Embryonic facial prominence (tissue), 1 donor: ENCODE measurements around the gene RHBDD3.

Source experiments
- DNase-seq: peaks from one replicate; pipeline ENCODE4 v3.0.0-alpha.2; 2016; ENCODE audit errors: extremely low spot score

RHBDD3 gene

GRCh38 chr22:29267858-29268510, at the start of gene RHBDD3, which contains the start of gene EWSR1:
Gene RHBDD3, minus strand, starts transcription at chr22:29267981. Its CDS starts 2,355 bp downstream, at chr22:29265626.
Gene EWSR1, plus strand, starts transcription at chr22:29268268. Its CDS starts 69 bp downstream, at chr22:29268337.
- peak; percentile 91 for DNase-seq

- DNase-seq, result no peak
Observed at GRCh38 chr22:29316141-29316828, 48.5 kb upstream of the RHBDD3 start.

GRCh38 chr22:29315286-29316140, 47.7 kb upstream of the RHBDD3 start, which contains the start of gene RASL10A:
Gene RASL10A, minus strand, starts transcription at chr22:29315697. Its CDS starts 451 bp downstream, at chr22:29315246.
- DNase-seq, result no peak

- DNase-seq, result no peak
Observed at GRCh38 chr22:29314537-29315285, 46.9 kb upstream of the RHBDD3 start.

GRCh38 chr22:29313576-29314466, 46.0 kb upstream of the RHBDD3 start:
- DNase-seq, result no peak

GRCh38 chr22:29313126-29313575, 45.4 kb upstream of the RHBDD3 start:
- DNase-seq, result peak; percentile 22

- no peak for DNase-seq
Observed at GRCh38 chr22:29312218-29313125, 44.7 kb upstream of the RHBDD3 start.

- no peak for DNase-seq
Observed at GRCh38 chr22:29311464-29312217, 43.9 kb upstream of the RHBDD3 start.

GRCh38 chr22:29310863-29311339, 43.1 kb upstream of the RHBDD3 start:
- DNase-seq, result peak; percentile 80

- no peak for DNase-seq
Observed at GRCh38 chr22:29310065-29310862, 42.5 kb upstream of the RHBDD3 start.

GRCh38 chr22:29309332-29310064, 41.7 kb upstream of the RHBDD3 start:
- no peak for DNase-seq

- no peak for DNase-seq
Observed at GRCh38 chr22:29308791-29309262, 41.0 kb upstream of the RHBDD3 start.

GRCh38 chr22:29308148-29308790, 40.5 kb upstream of the RHBDD3 start:
- DNase-seq, result no peak

GRCh38 chr22:29307596-29308147, 39.9 kb upstream of the RHBDD3 start:
- DNase-seq, result no peak

GRCh38 chr22:29306835-29307595, 39.2 kb upstream of the RHBDD3 start:
- DNase-seq, result peak; percentile 66
